K562 (cell line): ENCODE measurements around the gene WDR17. TPM values are rescaled to one million over a fixed set of nuclear protein-coding genes. Genes with fewer than 3 reads are reported as not detected.

ENCODE experiments used
- ATAC-seq: fragments of 200-7000 bp; cut with Tn5 transposase; 3 replicates; pipeline ENCODE4 v1.9.1; 2020; ENCODE audit warnings: moderate library complexity
- BruUV-seq: library from RNA; stranded (reverse); fragments of 400-500 nt; replicated peaks from 2 replicates; lab custom pipeline; 2021; lab: Mats Ljungman, UMichigan
- CTCF ChIA-PET: fragments of 300-600 bp; formaldehyde crosslinking; extraction: SDS; loops from one replicate; lab custom pipeline; 2021; ENCODE audit warnings: low intra/inter-chr PET ratio; lab: Yijun Ruan, JAX
- POLR2A ChIA-PET: fragments of 300-600, 350-650 bp; sonication (Branson Sonifier 250); formaldehyde crosslinking; extraction: SDS; loops from one replicate; lab custom pipeline; 2021; ENCODE audit warnings: antibody characterized with exemption, inconsistent platforms; lab: Yijun Ruan, JAX
- DNase-seq, 4 experiments: peaks; one replicate each; pipeline versions ENCODE4 v3.0.0 to v3.0.0-alpha.2; 2011 to 2018; ENCODE audit warnings: low spot score in 3 of 4, mixed read lengths in 3 of 4; ENCODE audit errors: extremely low read depth in 1 of 4
- FAIRE-seq: peaks from 2 replicates; lab custom pipeline; 2011; peaks lifted over from hg19 to GRCh38; lab: Jason Lieb, UNC
- H2AFZ ChIP-seq: 2 replicates; pipeline ENCODE4 v1.6.0; 2011; ENCODE audit warnings: low read depth, low read length, control low read depth, inconsistent platforms
- H3K27ac ChIP-seq: fragments of 200-600 bp; 3 replicates; pipeline ENCODE4 v1.8.0; 2011; ENCODE audit warnings: low read depth, mild to moderate bottlenecking, control low read depth, inconsistent platforms, low read length, moderate library complexity, mixed read lengths; ENCODE audit errors: extremely low read depth
- H3K27me3 ChIP-seq, 2 experiments: fragments of 300-600 bp in 1 of 2; 2 replicates in 1 of 2; 3 replicates in 1 of 2; pipeline versions ENCODE4 v1.6.0 to v1.8.0; 2011; ENCODE audit warnings: inconsistent platforms in 2 of 2, low read length in 2 of 2, mild to moderate bottlenecking in 1 of 2, mixed read lengths in 1 of 2, moderate library complexity in 1 of 2; ENCODE audit not compliant: control insufficient read depth in 2 of 2, insufficient read depth in 2 of 2
- H3K36me3 ChIP-seq: fragments of 300-600 bp; 3 replicates; pipeline ENCODE4 v1.8.0; 2011; ENCODE audit warnings: mild to moderate bottlenecking, low read length, inconsistent platforms; ENCODE audit not compliant: control insufficient read depth, insufficient read depth
- H3K4me1 ChIP-seq, 2 experiments: fragments of 200-600 bp in 1 of 2; replicated peaks in 1 of 2; 2 replicates in 1 of 2; 3 replicates in 1 of 2; pipeline versions ENCODE4 v1.5.1 to v1.8.0; 2011; ENCODE audit warnings: inconsistent platforms in 2 of 2, low read length in 2 of 2, mild to moderate bottlenecking in 1 of 2, mixed read lengths in 1 of 2, moderate library complexity in 1 of 2; ENCODE audit not compliant: control insufficient read depth in 2 of 2, insufficient read depth in 2 of 2
- H3K4me2 ChIP-seq: 2 replicates; pipeline ENCODE4 v1.6.1; 2011; ENCODE audit warnings: low read length, control low read depth, inconsistent platforms, mixed read lengths; ENCODE audit not compliant: insufficient read depth
- H3K4me3 ChIP-seq: fragments of 200-600 bp; sonication (generic), shearing (Covaris generic); 2 replicates; pipeline ENCODE4 v1.5.1; 2016; ENCODE audit warnings: control low read depth, inconsistent platforms
- H3K79me2 ChIP-seq: fragments of 200-600 bp; 3 replicates; pipeline ENCODE4 v1.8.0; 2011; ENCODE audit warnings: low read length, inconsistent platforms; ENCODE audit not compliant: control insufficient read depth, insufficient read depth
- H3K9ac ChIP-seq, 2 experiments: 2 replicates each; pipeline versions ENCODE4 v1.6.0 to v1.6.1; 2011; ENCODE audit warnings: low read depth in 2 of 2, low read length in 2 of 2, control low read depth in 1 of 2, inconsistent platforms in 1 of 2, mild to moderate bottlenecking in 1 of 2, mixed read lengths in 1 of 2; ENCODE audit not compliant: insufficient read depth in 1 of 2
- H3K9me1 ChIP-seq: one replicate; pipeline ENCODE4 v1.6.0; 2011; ENCODE audit warnings: inconsistent platforms, mild to moderate bottlenecking, low read length, moderate library complexity; ENCODE audit not compliant: control insufficient read depth, insufficient read depth
- H3K9me3 ChIP-seq: replicated peaks from 2 replicates; pipeline ENCODE4 v1.5.1; 2011; ENCODE audit warnings: low read depth, low read length, inconsistent platforms; ENCODE audit not compliant: control insufficient read depth, insufficient read depth
- H4K20me1 ChIP-seq: replicated peaks from 2 replicates; pipeline ENCODE4 v1.6.1; 2011; ENCODE audit warnings: low read length, inconsistent platforms, mixed read lengths; ENCODE audit not compliant: control insufficient read depth, insufficient read depth
- ARNT ChIP-seq, 2 experiments: fragments of 450-650 bp; IDR thresholded peaks; 2 replicates each; pipeline ENCODE4 v1.6.1; 2016; ENCODE audit warnings: mild to moderate bottlenecking in 1 of 2
- C11orf30 ChIP-seq: fragments of 450-650 bp; IDR thresholded peaks from 2 replicates; pipeline ENCODE4 v1.6.1; 2016; ENCODE audit warnings: low read depth, mild to moderate bottlenecking
- CBX1 ChIP-seq: sonication (generic); IDR thresholded peaks from 2 replicates; pipeline ENCODE4 v1.6.1; 2016; ENCODE audit warnings: antibody characterized with exemption, low read depth, mild to moderate bottlenecking
- CREM ChIP-seq: IDR thresholded peaks from 2 replicates; pipeline ENCODE4 v1.6.1; 2014; ENCODE audit warnings: antibody characterized with exemption, low read depth
- NELFE ChIP-seq: IDR thresholded peaks from 2 replicates; pipeline ENCODE4 v1.6.1; 2011; ENCODE audit warnings: mild to moderate bottlenecking; ENCODE audit not compliant: insufficient read depth, insufficient read length
- POLR2G ChIP-seq: fragments of 200-400 bp; formaldehyde crosslinking; IDR thresholded peaks from 2 replicates; pipeline ENCODE4 v1.6.1; 2017; ENCODE audit warnings: low read depth, mild to moderate bottlenecking, antibody characterized with exemption, low read length, moderate library complexity
- THRA ChIP-seq: fragments of 450-650 bp; IDR thresholded peaks from 2 replicates; pipeline ENCODE4 v1.6.1; 2017; ENCODE audit warnings: mild to moderate bottlenecking, moderate library complexity
- in situ Hi-C: fragments of 300-500 bp; cut with MboI; formaldehyde crosslinking; loops from 4 replicates; pipeline ENCODE4 v1.15.0; 2018; ENCODE audit warnings: inconsistent platforms, mixed read lengths
- intact Hi-C: fragments of 100-400 bp; cut with micrococcal nuclease; formaldehyde crosslinking; loops from 2 replicates; pipeline ENCODE4 v1.14.2; 2022
- polyA plus RNA-seq, 8 experiments: library from polyadenylated mRNA; depleted of rRNA in 4 of 8; stranded (reverse) in 5 of 8; unstranded in 3 of 8; fragments of >200 nt; fragmentation: Nextera tagmentation in 2 of 8; fragmentation: Illumina TruSeq in 1 of 8; extraction: Ambion mirVana in 2 of 8; extraction: Trizol in 1 of 8; gene quantifications; 2 replicates each; pipeline versions ENCODE4 v1.2.1 to v1.2.3, GENCODE V29; 2011 to 2014; ENCODE audit warnings: inconsistent platforms in 1 of 8, missing spikeins in 1 of 8
- total RNA-seq, 7 experiments: library from RNA; depleted of rRNA in 6 of 7; stranded (reverse); fragments of >200 nt in 6 of 7; fragmentation: Illumina TruSeq in 2 of 7; extraction: Trizol in 2 of 7; gene quantifications; 2 replicates each; pipeline versions ENCODE4 v1.2.1 to v1.2.3, GENCODE V29; 2011 to 2021; ENCODE audit warnings: low replicate concordance in 1 of 7
- TF ChIP-seq, protein P1 (sequence below), 2 experiments: fragments of 450-650 bp in 1 of 2; IDR thresholded peaks; 2 replicates each; pipeline ENCODE4 v1.6.1; 2011 to 2017; ENCODE audit warnings: low read depth in 2 of 2, antibody characterized with exemption in 1 of 2, borderline replicate concordance in 1 of 2, low read length in 1 of 2, mild to moderate bottlenecking in 1 of 2, mixed read lengths in 1 of 2; ENCODE audit not compliant: control insufficient read depth in 1 of 2
- TF ChIP-seq, protein P2 (sequence below), 2 experiments: IDR thresholded peaks in 1 of 2; conservative IDR thresholded peaks in 1 of 2; 2 replicates each; pipeline ENCODE4 v1.6.1; 2016; ENCODE audit warnings: low read depth in 2 of 2, mild to moderate bottlenecking in 1 of 2, missing compliant biosample characterization in 1 of 2, missing genetic modification characterization in 1 of 2, moderate library complexity in 1 of 2
- TF ChIP-seq, protein P3 (sequence below): sonication (generic); formaldehyde crosslinking; IDR thresholded peaks from 2 replicates; pipeline ENCODE4 v1.8.0; 2022; ENCODE audit warnings: mild to moderate bottlenecking, missing genetic modification reagents, borderline replicate concordance
- TF ChIP-seq, protein P4 (sequence below): fragments of 450-650 bp; formaldehyde crosslinking; IDR thresholded peaks from 2 replicates; pipeline ENCODE4 v1.4.0; 2020; ENCODE audit warnings: mild to moderate bottlenecking, moderate library complexity

WDR17 gene
- total and polyA plus RNA-seq, 9 of the 15 experiments (the other 6 are each of a cell fraction or from before 2014, with no cell fraction given): 0.04 to 0.07 TPM; not detected in 7

GRCh38 chr4:176188654-176189053 lies 123.0 kb downstream of the WDR17 start:
- Histone ChIP-seq H3K79me2 (no peaks in the 10 kb centered on the region), H2AFZ (no peak overlapping the region), H3K36me3 (no peaks in the 10 kb centered on the region), H3K27ac (no peak overlapping the region), H3K9me3 (no peaks in the 10 kb centered on the region), H3K9me1 (no peaks in the 10 kb centered on the region), H3K4me1 (no peaks in the 10 kb centered on the region), H3K4me2 (no peak overlapping the region), H3K27me3 (no peaks in the 10 kb centered on the region), H3K9ac (no peak overlapping the region), H3K4me3 (no peak overlapping the region), H4K20me1 (no peaks in the 10 kb centered on the region)
- no peak for TF ChIP-seq ARNT (IDR thresholded peaks at IDR 0.05)
- TF ChIP-seq CREM: no peak
- TF ChIP-seq, protein P1, sequence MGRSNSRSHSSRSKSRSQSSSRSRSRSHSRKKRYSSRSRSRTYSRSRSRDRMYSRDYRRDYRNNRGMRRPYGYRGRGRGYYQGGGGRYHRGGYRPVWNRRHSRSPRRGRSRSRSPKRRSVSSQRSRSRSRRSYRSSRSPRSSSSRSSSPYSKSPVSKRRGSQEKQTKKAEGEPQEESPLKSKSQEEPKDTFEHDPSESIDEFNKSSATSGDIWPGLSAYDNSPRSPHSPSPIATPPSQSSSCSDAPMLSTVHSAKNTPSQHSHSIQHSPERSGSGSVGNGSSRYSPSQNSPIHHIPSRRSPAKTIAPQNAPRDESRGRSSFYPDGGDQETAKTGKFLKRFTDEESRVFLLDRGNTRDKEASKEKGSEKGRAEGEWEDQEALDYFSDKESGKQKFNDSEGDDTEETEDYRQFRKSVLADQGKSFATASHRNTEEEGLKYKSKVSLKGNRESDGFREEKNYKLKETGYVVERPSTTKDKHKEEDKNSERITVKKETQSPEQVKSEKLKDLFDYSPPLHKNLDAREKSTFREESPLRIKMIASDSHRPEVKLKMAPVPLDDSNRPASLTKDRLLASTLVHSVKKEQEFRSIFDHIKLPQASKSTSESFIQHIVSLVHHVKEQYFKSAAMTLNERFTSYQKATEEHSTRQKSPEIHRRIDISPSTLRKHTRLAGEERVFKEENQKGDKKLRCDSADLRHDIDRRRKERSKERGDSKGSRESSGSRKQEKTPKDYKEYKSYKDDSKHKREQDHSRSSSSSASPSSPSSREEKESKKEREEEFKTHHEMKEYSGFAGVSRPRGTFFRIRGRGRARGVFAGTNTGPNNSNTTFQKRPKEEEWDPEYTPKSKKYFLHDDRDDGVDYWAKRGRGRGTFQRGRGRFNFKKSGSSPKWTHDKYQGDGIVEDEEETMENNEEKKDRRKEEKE (IDR thresholded peaks at IDR 0.05; ENCODE audit: borderline replicate concordance in 1 of 2, control insufficient read depth in 1 of 2, low read depth in 2 of 2, low read length in 1 of 2): no peak
- TF ChIP-seq, protein P2, sequence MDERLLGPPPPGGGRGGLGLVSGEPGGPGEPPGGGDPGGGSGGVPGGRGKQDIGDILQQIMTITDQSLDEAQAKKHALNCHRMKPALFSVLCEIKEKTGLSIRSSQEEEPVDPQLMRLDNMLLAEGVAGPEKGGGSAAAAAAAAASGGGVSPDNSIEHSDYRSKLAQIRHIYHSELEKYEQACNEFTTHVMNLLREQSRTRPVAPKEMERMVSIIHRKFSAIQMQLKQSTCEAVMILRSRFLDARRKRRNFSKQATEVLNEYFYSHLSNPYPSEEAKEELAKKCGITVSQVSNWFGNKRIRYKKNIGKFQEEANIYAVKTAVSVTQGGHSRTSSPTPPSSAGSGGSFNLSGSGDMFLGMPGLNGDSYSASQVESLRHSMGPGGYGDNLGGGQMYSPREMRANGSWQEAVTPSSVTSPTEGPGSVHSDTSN (CRISPR knock-in tag; IDR thresholded peaks at IDR 0.05; ENCODE audit: low read depth): no peak
- TF ChIP-seq, protein P2 (tag; conservative IDR thresholded peaks at IDR 0.05; ENCODE audit: low read depth): no peak
- no peak for TF ChIP-seq NELFE
- TF ChIP-seq, protein P3, sequence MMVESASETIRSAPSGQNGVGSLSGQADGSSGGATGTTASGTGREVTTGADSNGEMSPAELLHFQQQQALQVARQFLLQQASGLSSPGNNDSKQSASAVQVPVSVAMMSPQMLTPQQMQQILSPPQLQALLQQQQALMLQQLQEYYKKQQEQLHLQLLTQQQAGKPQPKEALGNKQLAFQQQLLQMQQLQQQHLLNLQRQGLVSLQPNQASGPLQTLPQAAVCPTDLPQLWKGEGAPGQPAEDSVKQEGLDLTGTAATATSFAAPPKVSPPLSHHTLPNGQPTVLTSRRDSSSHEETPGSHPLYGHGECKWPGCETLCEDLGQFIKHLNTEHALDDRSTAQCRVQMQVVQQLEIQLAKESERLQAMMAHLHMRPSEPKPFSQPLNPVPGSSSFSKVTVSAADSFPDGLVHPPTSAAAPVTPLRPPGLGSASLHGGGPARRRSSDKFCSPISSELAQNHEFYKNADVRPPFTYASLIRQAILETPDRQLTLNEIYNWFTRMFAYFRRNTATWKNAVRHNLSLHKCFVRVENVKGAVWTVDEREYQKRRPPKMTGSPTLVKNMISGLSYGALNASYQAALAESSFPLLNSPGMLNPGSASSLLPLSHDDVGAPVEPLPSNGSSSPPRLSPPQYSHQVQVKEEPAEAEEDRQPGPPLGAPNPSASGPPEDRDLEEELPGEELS (CRISPR knock-in tag): no peak
- TF ChIP-seq POLR2G: no peak
- no peak for TF ChIP-seq CBX1
- TF ChIP-seq THRA: no peak
- TF ChIP-seq C11orf30: no peak
- TF ChIP-seq, protein P4, sequence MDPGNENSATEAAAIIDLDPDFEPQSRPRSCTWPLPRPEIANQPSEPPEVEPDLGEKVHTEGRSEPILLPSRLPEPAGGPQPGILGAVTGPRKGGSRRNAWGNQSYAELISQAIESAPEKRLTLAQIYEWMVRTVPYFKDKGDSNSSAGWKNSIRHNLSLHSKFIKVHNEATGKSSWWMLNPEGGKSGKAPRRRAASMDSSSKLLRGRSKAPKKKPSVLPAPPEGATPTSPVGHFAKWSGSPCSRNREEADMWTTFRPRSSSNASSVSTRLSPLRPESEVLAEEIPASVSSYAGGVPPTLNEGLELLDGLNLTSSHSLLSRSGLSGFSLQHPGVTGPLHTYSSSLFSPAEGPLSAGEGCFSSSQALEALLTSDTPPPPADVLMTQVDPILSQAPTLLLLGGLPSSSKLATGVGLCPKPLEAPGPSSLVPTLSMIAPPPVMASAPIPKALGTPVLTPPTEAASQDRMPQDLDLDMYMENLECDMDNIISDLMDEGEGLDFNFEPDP: no peak
- in situ Hi-C loops: no loop called here
- BruUV-seq: no TSS peak
- ChIA-PET CTCF (no interaction called here), POLR2A (no interaction called here)
- DNase-seq (no peak), ATAC-seq (no peak), FAIRE-seq (no peak)
- intact Hi-C loops: no loop called here
